Central memory CD4-positive, alpha-beta T cell (primary cell): ENCODE results near the gene KRTAP1-4.
"Not testable (repeated sequence)": the region's sequence is repeated elsewhere in the genome, so short reads cannot be mapped to it uniquely, and the experiment has no call there.

Source experiments
- DNase-seq: peaks from one replicate; pipeline ENCODE4 v3.0.0; 2022

KRTAP1-4 gene

DNA sequence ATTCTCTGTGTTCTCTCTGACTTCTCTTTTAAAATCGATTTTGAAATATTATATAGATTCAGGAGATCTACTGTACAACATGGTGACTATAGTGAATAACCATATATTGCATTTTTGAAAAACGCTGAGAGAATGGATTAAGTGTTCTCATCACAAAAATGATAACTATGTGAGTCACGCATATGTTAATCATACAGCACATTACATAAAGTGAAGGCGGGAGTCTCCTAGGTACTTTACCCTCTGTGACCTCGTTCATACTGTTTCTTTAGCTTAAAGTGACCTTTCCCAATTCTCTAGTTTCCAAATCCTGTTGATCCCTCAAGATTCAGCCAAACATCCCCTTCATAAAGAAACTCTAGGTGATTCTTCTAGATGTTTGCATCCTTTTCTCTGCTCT, 27.2 kb downstream of the KRTAP1-4 start:
- DNase-seq = no peak

DNA sequence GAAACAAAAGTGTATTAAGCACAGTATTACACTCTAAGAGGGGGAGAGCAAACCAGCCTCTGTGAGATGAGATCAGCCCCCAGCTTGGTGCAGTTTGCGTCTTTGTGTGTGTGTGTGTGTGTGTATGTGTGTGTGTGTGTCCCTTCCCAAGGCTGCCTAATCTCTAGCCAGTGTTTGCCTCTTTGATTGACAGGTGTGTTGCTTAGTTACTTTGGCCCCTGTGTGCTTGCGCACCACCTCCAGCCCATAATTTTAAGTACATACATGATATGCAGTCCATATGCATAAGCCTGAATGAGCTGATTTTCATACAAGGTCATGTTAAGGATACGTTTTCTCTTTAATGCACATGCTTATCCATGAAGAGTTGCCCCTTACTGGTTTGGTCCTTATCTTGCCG, 28.2 kb downstream of the KRTAP1-4 start:
- DNase-seq = no peak

DNA sequence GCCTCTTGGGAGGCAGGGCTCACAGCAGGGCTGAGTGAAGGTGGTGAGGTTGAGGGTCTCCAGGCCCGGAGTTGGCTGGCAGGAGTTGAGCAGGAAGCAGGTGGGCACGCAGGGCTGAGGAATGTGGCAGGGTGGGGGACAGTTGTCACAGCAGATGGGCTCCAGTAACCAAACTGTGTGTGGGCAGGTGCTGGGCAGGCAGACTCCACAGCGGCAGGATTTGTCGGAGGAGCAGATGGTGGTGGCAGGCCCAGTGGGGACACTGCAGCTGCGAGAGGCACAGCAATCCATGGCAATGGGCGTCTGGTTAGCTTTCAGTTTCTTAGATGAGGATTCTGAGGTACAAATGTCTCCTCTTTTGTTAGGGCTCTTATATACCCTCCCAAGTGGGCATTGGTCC, 30.4 kb downstream of the KRTAP1-4 start, which contains the start of gene KRTAP3-2:
KRTAP3-2 (minus strand) TSS at position 344 of the 400 bp plus-strand sequence; CDS start at position 291, 53 bp downstream.
- DNase-seq = not testable (repeated sequence)

DNA sequence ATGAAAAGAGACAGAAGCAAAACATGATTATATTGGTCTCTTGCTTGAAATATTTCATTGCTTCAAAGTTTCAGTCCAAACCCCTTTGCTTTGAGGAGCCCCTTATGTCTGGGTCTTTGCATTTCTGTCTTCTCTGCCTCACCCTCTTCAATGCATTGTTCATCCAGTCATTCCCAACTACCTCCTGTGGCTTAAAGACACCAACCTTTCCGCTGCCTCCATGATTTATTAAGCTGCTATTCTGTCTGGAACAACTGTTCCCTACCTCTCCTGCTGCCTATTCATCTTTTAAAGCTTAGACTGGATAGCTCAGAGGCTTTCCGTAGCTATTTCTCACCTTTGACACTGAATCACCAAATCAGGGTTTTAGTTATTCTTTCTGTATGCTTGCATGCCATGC, 32.6 kb downstream of the KRTAP1-4 start:
- no peak for DNase-seq

DNA sequence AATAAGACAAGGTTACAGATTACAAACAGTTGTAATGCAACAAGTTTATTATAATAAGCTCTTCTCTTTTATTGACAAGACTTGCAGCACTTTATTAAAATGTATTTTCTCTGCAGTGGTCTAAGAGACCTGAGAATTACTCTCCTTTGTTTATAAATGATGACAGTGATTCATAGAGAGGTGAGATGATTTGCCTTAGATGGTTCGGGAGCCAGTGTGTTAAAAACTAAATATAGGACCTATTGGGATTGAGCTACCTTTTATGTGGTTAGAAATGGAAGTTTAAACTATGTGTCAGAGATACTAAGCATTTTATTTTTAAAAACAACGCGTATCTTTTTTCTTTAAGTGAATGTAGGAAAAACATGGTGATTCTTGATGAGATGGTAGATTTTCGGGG, 33.2 kb downstream of the KRTAP1-4 start:
- DNase-seq = no peak

DNA sequence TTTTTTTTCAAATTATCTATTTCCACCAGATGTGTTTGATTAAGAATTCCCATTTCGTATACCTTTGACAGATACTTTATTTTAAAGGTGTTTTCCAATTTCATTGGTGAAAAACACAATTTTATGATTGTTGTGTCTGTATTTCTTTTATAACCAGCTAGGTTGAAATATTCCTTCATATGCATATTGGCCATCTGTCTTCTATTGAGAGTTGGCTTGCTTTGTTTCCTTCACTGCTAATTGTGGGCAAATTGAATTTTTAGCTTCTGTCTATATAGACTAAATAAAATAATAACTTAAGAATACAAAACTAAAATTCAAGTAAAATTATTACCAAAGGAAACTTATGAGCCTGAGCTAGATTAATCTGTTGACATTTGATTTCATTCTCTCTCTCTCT, 34.9 kb downstream of the KRTAP1-4 start:
- no peak for DNase-seq

DNA sequence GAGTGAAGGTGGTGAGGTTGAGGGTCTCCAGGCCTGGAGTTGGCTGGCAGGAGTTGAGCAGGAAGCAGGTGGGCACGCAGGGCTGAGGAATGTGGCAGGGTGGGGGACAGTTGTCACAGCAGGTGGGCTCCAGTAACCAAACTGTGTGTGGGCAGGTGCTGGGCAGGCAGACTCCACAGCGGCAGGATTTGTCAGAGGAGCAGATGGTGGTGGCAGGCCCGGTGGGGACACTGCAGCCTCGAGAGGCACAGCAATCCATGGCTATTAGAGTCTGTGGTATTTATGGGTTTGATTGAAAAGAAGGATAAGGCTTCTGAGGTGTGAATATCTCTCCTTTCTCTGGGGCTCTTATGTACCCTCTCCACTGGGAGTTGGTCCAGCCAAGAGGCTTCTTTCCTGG, 36.2 kb downstream of the KRTAP1-4 start, which contains the start of gene KRTAP3-3:
KRTAP3-3 (minus strand) TSS at position 326 of the 400 bp plus-strand sequence; CDS start at position 259, 67 bp downstream.
- DNase-seq = no peak

DNA sequence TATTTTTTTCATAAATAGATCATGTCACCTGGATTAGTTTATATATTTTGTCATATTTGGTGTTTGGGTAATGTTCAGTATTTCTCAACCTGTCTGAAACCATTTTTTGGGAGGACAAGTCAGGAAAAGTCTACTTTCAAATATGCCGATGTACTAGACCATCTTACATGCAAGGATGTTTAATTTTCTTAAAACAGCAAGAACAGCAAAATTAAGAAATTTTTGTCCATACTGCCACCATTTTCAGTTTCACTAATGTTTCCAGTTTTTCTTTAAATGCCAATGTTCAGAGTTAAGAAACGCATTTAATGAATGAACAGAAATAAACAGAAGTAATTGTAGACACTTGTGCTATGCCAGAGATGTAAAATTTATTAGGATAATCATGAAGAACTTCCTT, 36.9 kb downstream of the KRTAP1-4 start:
- DNase-seq = no peak

DNA sequence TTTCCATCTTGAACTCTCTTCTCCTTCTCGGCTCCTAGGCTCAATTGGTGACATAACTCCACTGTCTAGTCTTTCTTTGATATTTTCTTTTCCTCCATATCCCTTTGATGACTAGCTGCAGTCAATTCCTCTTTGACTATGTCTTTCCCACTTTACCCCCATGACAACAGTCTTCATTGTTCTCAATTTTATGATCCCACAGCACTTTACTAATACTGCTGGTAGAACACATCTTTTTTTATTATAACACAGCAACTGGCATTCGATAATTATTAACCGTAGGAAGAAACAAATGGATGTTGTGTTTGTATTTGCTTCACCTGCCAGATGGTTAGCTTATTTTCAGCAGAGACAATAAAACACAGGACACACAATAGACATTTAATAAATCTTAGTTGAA, 37.3 kb downstream of the KRTAP1-4 start:
- DNase-seq = no peak

DNA sequence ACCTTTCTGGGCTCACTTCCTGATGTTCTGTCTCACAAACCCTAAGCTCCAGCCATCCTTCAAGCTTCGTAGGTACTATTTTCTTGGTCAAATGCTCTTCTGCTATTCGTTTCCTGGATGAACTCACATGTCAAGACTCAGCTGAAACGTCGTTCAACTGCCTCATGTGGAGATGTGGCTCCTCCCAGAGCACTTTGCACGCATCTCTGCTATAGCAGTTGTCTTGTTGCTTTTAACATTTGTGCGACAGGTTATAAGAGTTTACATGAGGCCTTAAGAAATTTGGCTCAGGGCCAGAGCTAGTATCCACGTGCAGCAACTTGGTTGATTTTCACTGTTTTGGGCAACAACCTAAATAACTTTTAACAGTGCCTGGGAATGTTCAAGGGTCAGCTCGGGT, 43.1 kb downstream of the KRTAP1-4 start:
- DNase-seq = no peak

DNA sequence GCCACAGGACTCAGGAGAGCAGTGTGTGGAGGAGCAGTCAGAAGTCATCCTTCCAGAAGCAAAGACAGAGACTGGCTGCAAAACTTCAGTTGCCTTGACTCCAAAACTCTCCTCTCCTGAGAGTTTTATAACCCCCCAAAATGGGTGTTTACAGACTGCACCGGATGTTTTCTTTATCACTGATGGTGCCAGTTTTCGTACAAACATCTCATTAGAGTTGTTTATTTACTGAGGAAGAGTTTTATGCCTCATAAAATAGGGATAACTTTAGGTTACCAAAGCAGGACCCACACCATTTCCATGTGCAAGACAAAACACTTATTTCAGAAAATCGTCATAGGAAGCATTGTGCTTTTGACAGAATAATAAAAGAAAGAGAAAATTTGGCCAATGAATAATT, 45.8 kb downstream of the KRTAP1-4 start, which contains the start of gene KRT40:
KRT40 (minus strand) TSS at position 101 of the 400 bp plus-strand sequence; CDS start at position 48, 53 bp downstream.
- no peak for DNase-seq

DNA sequence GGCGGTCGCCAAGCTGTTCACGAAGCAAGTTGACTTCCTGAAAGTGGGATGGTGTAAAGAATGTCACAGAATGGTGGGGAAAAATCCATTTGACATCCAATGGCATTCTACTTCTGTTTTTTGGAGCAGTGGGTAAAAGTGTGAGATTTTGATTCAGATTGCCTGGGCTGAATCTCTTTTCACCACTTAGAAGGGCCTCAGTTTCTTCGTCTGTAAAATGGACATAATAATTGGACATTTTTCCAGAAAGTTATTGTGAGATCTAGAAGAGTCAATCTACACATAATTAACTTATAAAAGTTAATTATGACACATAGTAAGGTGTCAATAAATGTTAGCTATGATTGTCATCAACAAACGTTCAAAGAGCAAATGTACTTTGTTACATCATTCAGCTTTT, 48.9 kb downstream of the KRTAP1-4 start:
- DNase-seq = no peak

DNA sequence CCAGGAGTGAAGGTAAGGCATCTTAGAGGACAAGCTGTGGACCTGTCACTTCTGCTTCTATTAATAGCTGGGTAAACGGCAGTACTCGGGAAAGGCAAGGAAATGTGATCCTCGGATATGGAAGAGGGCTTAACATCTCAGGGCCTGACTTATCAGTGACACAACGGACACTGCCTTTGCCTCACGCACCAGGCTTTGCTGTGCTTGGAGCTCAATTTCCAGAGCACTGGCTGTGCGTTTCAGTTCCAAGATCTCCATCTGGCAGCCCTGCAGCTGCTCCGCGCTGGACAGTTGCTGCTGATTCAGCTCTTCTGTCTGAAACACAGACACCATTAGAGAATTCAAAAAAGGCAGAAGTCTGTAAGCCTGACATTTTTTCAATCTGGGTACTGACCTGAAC, 49.4 kb downstream of the KRTAP1-4 start:
- DNase-seq = no peak

DNA sequence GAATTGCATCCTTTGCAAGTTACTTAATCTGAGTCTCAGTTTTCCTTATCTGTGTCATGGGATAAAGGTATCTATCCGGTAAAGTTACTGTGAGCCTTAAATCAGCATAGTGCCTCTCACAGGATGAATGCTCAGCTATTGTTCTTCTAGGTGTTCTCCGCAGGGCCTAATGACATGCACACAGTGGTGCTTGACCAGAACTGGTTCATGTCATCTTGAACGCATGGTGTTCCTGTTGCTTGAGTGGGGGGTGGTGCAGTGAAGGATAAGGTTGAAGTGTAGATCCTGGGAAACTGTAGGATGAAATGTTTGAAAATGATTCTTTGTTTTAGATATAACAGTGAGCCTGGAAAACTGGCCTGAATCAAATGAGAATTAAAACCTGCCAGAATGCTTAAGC, 49.9 kb downstream of the KRTAP1-4 start:
- DNase-seq = no peak
